SK-N-SH (cell line): ENCODE data around the gene TBX2. TPM values are rescaled to one million over a fixed set of nuclear protein-coding genes. Genes with fewer than 3 reads are reported as not detected.

Source experiments
- CTCF ChIA-PET: fragments of 300-600, 350-600 bp; formaldehyde crosslinking; extraction: SDS; loops from one replicate; lab custom pipeline; 2021; lab: Yijun Ruan, JAX
- POLR2A ChIA-PET: fragments of 350-600 bp; sonication (Branson Sonifier 250); formaldehyde crosslinking; extraction: SDS; loops from one replicate; lab custom pipeline; 2020; ENCODE audit warnings: antibody characterized with exemption, inconsistent platforms; lab: Yijun Ruan, JAX
- DNase-seq: peaks from one replicate; pipeline ENCODE4 v3.0.0; 2012
- H2AFZ ChIP-seq: fragments of 200-600 bp; sonication (generic); 2 replicates; pipeline ENCODE4 v1.8.1; 2016; ENCODE audit warnings: antibody characterized with exemption, mild to moderate bottlenecking, low read depth
- H3F3A ChIP-seq: fragments of 200-600 bp; sonication (generic); replicated peaks from 2 replicates; pipeline ENCODE3; 2016; ENCODE audit warnings: antibody characterized with exemption, mild to moderate bottlenecking; ENCODE audit not compliant: insufficient read depth
- H3K27ac ChIP-seq, 2 experiments: fragments of 200-500 bp in 1 of 2; fragments of 200-600 bp in 1 of 2; sonication (Bioruptor generic) in 1 of 2; sonication (generic), shearing (Covaris generic) in 1 of 2; 2 replicates each; pipeline versions ENCODE4 v1.5.1 to v1.6.1; 2014 to 2016; ENCODE audit warnings: low read depth in 2 of 2, inconsistent platforms in 1 of 2, low read length in 1 of 2, mild to moderate bottlenecking in 1 of 2, mixed read lengths in 1 of 2
- H3K27me3 ChIP-seq: fragments of 200-600 bp; sonication (generic), shearing (Covaris generic); 2 replicates; pipeline ENCODE4 v1.6.1; 2016; ENCODE audit warnings: mixed run types; ENCODE audit not compliant: insufficient read depth
- H3K36me3 ChIP-seq, 2 experiments: fragments of 200-500 bp in 1 of 2; fragments of 200-600 bp in 1 of 2; sonication (Bioruptor generic) in 1 of 2; sonication (generic) in 1 of 2; replicated peaks in 1 of 2; 2 replicates each; pipeline versions ENCODE3 to v1.5.1; 2014 to 2016; ENCODE audit warnings: low read length in 1 of 2, mild to moderate bottlenecking in 1 of 2; ENCODE audit not compliant: insufficient read depth in 2 of 2, control insufficient read depth in 1 of 2
- H3K4me1 ChIP-seq, 2 experiments: fragments of 200-500 bp in 1 of 2; fragments of 200-600 bp in 1 of 2; sonication (Bioruptor generic) in 1 of 2; sonication (generic), shearing (Covaris generic) in 1 of 2; 2 replicates each; pipeline versions ENCODE4 v1.5.1 to v1.6.1; 2014 to 2016; ENCODE audit warnings: low read depth in 1 of 2, low read length in 1 of 2, mixed run types in 1 of 2; ENCODE audit not compliant: insufficient read depth in 2 of 2, control insufficient read depth in 1 of 2
- H3K4me2 ChIP-seq: fragments of 200-600 bp; sonication (generic), shearing (Covaris generic); 2 replicates; pipeline ENCODE4 v1.6.1; 2017; ENCODE audit warnings: mixed run types
- H3K4me3 ChIP-seq, 2 experiments: fragments of 200-500 bp in 1 of 2; fragments of 200-600 bp in 1 of 2; sonication (Bioruptor generic) in 1 of 2; sonication (generic), shearing (Covaris generic) in 1 of 2; 2 replicates each; pipeline versions ENCODE4 v1.5.1 to v1.8.1; 2014 to 2016; ENCODE audit warnings: low read depth in 2 of 2, inconsistent platforms in 1 of 2, low read length in 1 of 2, mild to moderate bottlenecking in 1 of 2, mixed read lengths in 1 of 2, moderate library complexity in 1 of 2
- H3K79me2 ChIP-seq: fragments of 200-600 bp; sonication (generic); 2 replicates; pipeline ENCODE4 v1.8.1; 2017; ENCODE audit warnings: mild to moderate bottlenecking; ENCODE audit not compliant: insufficient read depth
- H3K9ac ChIP-seq: fragments of 200-600 bp; sonication (generic); 2 replicates; pipeline ENCODE4 v1.6.1; 2017; ENCODE audit warnings: mixed run types
- H3K9me2 ChIP-seq: fragments of 200-600 bp; sonication (generic); 2 replicates; pipeline ENCODE4 v1.6.1; 2017; ENCODE audit warnings: mixed run types
- H3K9me3 ChIP-seq: fragments of 200-600 bp; sonication (generic); 2 replicates; pipeline ENCODE4 v1.6.1; 2017; ENCODE audit warnings: mixed run types, mild to moderate bottlenecking, moderate library complexity
- H4K20me1 ChIP-seq: fragments of 200-600 bp; sonication (generic); 2 replicates; pipeline ENCODE4 v1.6.1; 2017; ENCODE audit warnings: mild to moderate bottlenecking, mixed run types; ENCODE audit not compliant: insufficient read depth
- CTCF ChIP-seq: fragments of 200-600 bp; sonication (generic); IDR thresholded peaks from 2 replicates; pipeline ENCODE4 v1.6.1; 2017; ENCODE audit warnings: antibody characterized with exemption, mild to moderate bottlenecking, moderate library complexity
- FOSL2 ChIP-seq: IDR thresholded peaks from 2 replicates; pipeline ENCODE4 v1.4.0; 2012; ENCODE audit warnings: low read depth, mild to moderate bottlenecking, moderate library complexity, borderline replicate concordance
- FOXJ3 ChIP-seq: sonication (generic); formaldehyde crosslinking; IDR thresholded peaks from 2 replicates; pipeline ENCODE4 v1.5.1; 2020; ENCODE audit warnings: mild to moderate bottlenecking, missing genetic modification reagents
- GABPA ChIP-seq: IDR thresholded peaks from 2 replicates; pipeline ENCODE4 v1.4.0; 2012; ENCODE audit warnings: low read depth, mild to moderate bottlenecking
- MAX ChIP-seq: IDR thresholded peaks from 2 replicates; pipeline ENCODE4 v1.4.0; 2012; ENCODE audit warnings: low read depth
- MEF2A ChIP-seq: IDR thresholded peaks from 2 replicates; pipeline ENCODE4 v1.4.0; 2012; ENCODE audit warnings: low read depth, borderline replicate concordance
- MXI1 ChIP-seq: IDR thresholded peaks from 2 replicates; pipeline ENCODE4 v1.6.1; 2012; ENCODE audit warnings: mild to moderate bottlenecking, low read depth, low read length, improper control_type of control experiment
- NRF1 ChIP-seq: IDR thresholded peaks from 2 replicates; pipeline ENCODE4 v1.6.1; 2012; ENCODE audit warnings: low read depth, mild to moderate bottlenecking, low read length
- POLR2AphosphoS5 ChIP-seq: IDR thresholded peaks from 2 replicates; pipeline ENCODE4 v1.6.1; 2012; ENCODE audit warnings: low read depth, low read length
- SMC3 ChIP-seq: IDR thresholded peaks from 2 replicates; pipeline ENCODE4 v1.6.1; 2012; ENCODE audit warnings: low read depth, low read length, improper control_type of control experiment
- TAF1 ChIP-seq: IDR thresholded peaks from 2 replicates; pipeline ENCODE4 v1.6.1; 2012; ENCODE audit warnings: low read depth, mild to moderate bottlenecking, low read length, moderate library complexity, borderline replicate concordance
- TCF12 ChIP-seq: IDR thresholded peaks from 2 replicates; pipeline ENCODE4 v1.4.0; 2012
- TEAD4 ChIP-seq: IDR thresholded peaks from 2 replicates; pipeline ENCODE4 v1.4.0; 2012; ENCODE audit warnings: mild to moderate bottlenecking, borderline replicate concordance; ENCODE audit not compliant: insufficient read depth
- USF2 ChIP-seq: fragments of 150-350 bp; IDR thresholded peaks from 2 replicates; pipeline ENCODE4 v1.6.1; 2017; ENCODE audit warnings: antibody characterized with exemption, low read length, low read depth, borderline replicate concordance
- YY1 ChIP-seq: IDR thresholded peaks from 2 replicates; pipeline ENCODE4 v1.4.0; 2012; ENCODE audit warnings: low read depth, mild to moderate bottlenecking
- WGBS: methylation state at CpG from one replicate; pipeline ENCODE4 v1.1.6; 2017; ENCODE audit warnings: low lambda C conversion rate; 5-methylcytosine and 5-hydroxymethylcytosine counted together
- polyA plus RNA-seq, 3 experiments: library from polyadenylated mRNA; depleted of rRNA; stranded (reverse); fragments of >200 nt; gene quantifications; 2 replicates each; pipeline ENCODE4 v1.2.3, GENCODE V29; 2012

Gene TBX2
- polyA plus RNA-seq, 1 of the 3 experiments (the other 2 are of a cell fraction), result 57.8 TPM

- CTCF ChIA-PET, result interaction anchor here (0.6 to 16.4 kb wide), 13 partner anchors 9 to 700 kb away, joined by 3 to 318 read pairs (median 5); no protein-coding TSS in a partner anchor
- POLR2A ChIA-PET, result no interaction called here
- Histone ChIP-seq H3K4me2 (no peak overlapping the region), H4K20me1 (no peaks in the 10 kb centered on the region), H3F3A (no peaks in the 10 kb centered on the region), H3K4me1 (peaks cover 5 to 18% of the 10 kb centered on the region in 2 experiments; a peak in 1 of 4 replicates), H3K79me2 (no peaks in the 10 kb centered on the region), H2AFZ (no peak overlapping the region), H3K4me3 (no peak overlapping the region)
- TF ChIP-seq MAX, result no peak
- TF ChIP-seq, all 33 proteins: peak for 0
- no peak overlapping the region for H3K9ac ChIP-seq
- H3K9me3 ChIP-seq, result no peaks in the 10 kb centered on the region
- 79% methylated on average over 4 of the region's 4 CpGs for WGBS
- H3K36me3 ChIP-seq, result no peaks in the 10 kb centered on the region
- no peaks in the 10 kb centered on the region for H3K9me2 ChIP-seq
- DNase-seq, result no peak
- no peaks in the 10 kb centered on the region for H3K27me3 ChIP-seq
- no peak overlapping the region for H3K27ac ChIP-seq
Observed at GRCh38 chr17:61420745-61421398, 21.2 kb downstream of the TBX2 start.

- H3K4me2 ChIP-seq, result no peak overlapping the region
- TF ChIP-seq SMC3 (no peak), MXI1 (no peak), FOXJ3 (no peak), CTCF (no peak), TAF1 (no peak), TCF12 (no peak), NRF1 (no peak), FOSL2 (no peak), MEF2A (no peak), GABPA (no peak), YY1 (no peak), POLR2AphosphoS5 (no peak), USF2 (no peak), TEAD4 (no peak)
- TF ChIP-seq, all 33 proteins: peak for 0
- CTCF ChIA-PET, result interaction anchor here (0.9 to 16.4 kb wide), 8 partner anchors 9 to 701 kb away, joined by 3 to 318 read pairs (median 6); no protein-coding TSS in a partner anchor
- H4K20me1 ChIP-seq, result no peaks in the 10 kb centered on the region
- no peaks in the 10 kb centered on the region for H3K79me2 ChIP-seq
- H3K4me1 ChIP-seq, result peaks cover 2 to 12% of the 10 kb centered on the region in 2 experiments; a peak in 1 of 4 replicates
- WGBS, result 84% methylated on average over 4 of the region's 4 CpGs
- no peak overlapping the region for H3K9ac ChIP-seq
- H3K4me3 ChIP-seq, result no peak overlapping the region
- no peak overlapping the region for H3K27ac ChIP-seq
- no peaks in the 10 kb centered on the region for H3K9me3 ChIP-seq
- H3K9me2 ChIP-seq, result no peaks in the 10 kb centered on the region
- peaks cover 1% of the 10 kb centered on the region for H3F3A ChIP-seq
- POLR2A ChIA-PET, result no interaction called here
- H2AFZ ChIP-seq, result no peak overlapping the region
- H3K27me3 ChIP-seq, result no peaks in the 10 kb centered on the region
- no peaks in the 10 kb centered on the region for H3K36me3 ChIP-seq
- no peak for DNase-seq
Observed at GRCh38 chr17:61421460-61421859, 21.8 kb downstream of the TBX2 start.
